HL-60/S4 (cell line): ENCODE data around the gene DNAAF1.
"Not testable (repeated sequence)": the region's sequence is repeated elsewhere in the genome, so short reads cannot be mapped to it uniquely, and the experiment has no call there.

ENCODE experiments used
- in situ Hi-C: fragments of 300-500 bp; cut with MboI; formaldehyde crosslinking; loops from 2 replicates; pipeline ENCODE4 v1.14.3; 2022; ENCODE audit warnings: low sequenced_read_pairs

The DNAAF1 gene

DNA sequence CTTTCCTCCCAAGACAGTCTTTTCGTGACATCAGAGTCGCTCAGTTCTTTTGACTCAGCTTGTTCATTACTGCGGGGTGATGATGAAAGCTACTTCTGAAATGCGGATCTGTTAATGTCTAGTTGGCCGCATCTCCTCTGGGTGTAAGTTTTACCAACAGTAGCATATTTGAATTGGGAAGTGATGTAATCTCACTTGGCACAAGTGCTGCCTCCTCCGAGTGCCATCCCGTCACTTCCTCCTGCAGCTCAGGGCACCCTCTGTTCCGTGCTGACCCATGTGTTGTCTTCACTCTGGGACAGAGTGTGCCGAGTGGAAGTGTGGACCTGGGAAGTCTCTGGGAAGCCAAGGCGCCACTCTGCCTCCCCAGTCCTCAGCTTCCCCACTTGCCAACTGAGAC lies 54.8 kb downstream of the DNAAF1 start:
- in situ Hi-C loops: loop anchor here (25.0 kb wide), 1 partner anchor 238 kb away; the partner anchor contains the start of genes NECAB2 and OSGIN1

DNA sequence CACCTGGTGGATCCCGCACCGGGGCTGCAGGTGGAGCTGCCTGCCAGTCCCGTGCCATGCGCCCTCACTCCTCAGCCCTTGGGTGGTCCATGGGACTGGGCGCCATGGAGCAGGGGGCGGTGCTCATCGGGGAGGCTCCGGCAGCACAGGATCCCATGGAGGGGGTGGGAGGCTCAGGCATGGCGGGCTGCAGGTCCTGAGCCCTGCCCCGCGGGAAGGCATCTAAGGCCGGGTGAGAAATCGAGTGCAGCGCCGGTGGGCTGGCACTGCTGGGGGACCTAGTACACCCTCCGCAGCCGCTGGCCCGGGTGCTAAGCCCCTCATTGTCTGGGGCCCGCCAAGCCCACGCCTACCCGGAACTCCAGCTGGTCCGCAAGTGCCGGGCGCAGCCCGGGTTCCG lies 59.4 kb downstream of the DNAAF1 start:
- in situ Hi-C loops: not testable (repeated sequence)

DNA sequence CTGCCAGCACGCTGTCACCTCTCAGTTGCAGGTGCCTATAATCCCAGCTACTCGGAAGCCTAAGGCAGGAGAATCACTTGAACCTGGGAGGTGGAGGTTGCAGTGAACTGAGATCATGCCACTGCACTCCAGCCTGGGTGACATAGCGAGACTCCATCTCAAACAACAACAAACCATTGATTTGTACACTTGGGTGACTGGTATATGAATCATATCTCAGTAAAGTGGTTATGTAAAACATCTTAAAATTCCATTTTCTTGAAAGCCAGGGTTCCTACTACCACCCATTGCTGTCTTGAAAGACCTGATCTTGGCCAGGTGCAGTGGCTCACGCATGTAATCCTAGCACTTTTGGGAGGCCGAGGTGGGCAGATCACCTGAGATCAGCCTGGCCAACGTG lies 60.0 kb downstream of the DNAAF1 start:
- in situ Hi-C loops: not testable (repeated sequence)

DNA sequence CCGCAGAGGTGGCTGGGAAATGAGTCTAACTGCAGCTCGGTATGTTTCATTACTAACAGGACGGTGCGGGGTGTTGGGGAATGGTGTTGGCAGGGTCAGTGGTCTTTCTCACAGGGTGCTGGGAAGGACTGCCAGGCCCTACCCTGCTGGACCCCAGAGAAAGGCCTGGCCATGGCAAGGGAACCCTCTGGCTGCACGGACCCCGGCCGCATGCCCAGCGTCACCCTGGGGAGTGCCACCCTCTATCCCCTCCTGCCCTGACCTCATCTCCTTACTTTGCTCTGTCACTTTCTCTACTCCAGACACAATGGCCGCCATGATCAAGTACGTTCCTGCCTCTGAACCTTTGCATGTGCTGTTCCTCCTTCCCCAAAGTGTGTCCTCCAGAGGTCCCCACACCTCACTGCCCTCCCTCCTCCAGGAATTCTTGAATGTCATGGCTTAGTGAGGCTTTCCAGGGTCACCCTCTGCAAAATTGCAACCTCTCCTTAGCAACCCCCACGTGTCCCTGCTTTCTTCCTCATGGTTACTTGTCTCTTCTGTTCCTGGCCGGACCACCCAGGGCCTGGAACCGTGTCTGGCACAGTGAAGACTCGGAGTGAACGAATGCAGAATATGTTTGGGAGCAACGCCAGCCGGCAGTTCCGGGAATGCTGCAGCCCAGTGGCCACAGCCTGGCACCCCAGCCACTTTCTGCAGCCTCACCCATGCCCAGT lies 61.0 kb downstream of the DNAAF1 start:
- in situ Hi-C loops: no loop called here

DNA sequence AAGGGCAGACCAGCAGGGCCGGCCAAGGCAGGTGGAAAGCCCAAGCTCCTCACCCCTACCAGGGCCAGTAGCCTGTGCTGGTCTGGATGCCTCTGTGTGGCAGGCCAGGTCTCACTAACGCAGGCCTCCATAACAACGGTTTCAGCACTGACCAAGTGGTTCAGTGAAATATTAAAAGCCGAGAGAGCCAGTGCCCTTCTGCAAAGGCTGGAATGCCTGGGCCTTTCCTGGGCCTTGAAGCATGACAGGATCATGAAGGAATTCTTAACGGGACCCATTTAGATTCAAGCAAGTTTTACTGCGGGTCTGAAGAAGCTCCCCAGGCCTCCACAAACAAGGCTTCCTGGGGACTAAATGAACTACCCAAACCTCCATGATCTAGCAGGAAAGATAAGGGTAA lies 62.1 kb downstream of the DNAAF1 start:
- in situ Hi-C loops: no loop called here

DNA sequence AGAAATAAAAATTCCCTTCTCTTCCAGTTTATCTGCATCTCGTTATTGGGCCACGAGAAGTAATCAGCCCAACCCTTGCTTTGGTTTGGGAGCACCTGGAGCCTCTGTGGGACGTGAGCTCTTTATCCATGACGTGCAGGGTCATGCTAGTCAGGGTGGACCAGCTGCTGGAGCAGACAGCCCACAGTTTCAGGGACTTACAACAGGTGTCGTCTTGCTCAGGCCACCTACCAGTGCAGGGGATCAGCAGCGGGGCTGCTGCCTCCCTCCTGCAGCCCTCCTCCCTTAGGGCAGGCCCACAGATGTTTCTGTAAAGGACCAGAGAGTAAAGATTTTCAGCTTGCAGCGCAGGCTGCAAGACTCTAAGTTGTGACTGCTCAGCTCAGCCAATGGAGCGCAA lies 62.8 kb downstream of the DNAAF1 start:
- in situ Hi-C loops: no loop called here

DNA sequence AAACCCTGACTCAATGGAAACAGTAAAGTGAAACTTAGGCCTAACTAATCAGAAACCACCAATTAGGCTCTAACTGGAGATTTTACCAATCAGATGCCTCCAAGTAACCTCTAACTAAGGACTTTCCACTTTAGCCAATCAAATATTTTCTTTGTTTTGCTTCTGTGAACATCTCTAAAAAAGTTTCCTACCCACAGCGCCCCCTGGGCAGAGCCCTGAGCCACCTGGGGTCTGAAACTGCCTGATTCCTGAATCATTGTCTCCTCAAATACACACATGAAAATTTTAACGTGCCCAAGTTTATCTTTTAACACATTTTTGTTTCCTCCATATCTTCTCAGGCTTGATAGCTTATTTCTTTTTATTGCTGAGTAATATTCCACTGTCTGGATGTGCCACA lies 64.9 kb downstream of the DNAAF1 start:
- in situ Hi-C loops: no loop called here

DNA sequence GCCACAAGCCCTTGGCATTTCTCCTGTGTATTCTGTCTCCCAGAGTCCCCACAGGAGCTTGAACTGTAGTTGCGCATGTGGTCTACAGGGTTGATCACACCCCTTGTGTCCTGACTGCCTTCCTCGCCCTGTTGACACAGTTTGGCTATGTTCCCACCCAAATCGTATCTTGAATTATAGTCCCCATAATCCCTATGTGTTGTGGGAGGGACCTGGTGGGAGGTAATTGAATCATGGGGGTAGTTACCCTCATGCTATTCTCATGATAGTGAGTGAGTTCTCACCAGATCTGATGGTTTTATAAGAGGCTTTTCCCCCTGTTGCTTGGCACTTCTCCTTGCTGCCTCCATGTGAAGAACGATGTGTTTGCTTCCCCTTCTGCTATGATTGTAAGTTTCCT lies 67.0 kb downstream of the DNAAF1 start:
- in situ Hi-C loops: no loop called here

DNA sequence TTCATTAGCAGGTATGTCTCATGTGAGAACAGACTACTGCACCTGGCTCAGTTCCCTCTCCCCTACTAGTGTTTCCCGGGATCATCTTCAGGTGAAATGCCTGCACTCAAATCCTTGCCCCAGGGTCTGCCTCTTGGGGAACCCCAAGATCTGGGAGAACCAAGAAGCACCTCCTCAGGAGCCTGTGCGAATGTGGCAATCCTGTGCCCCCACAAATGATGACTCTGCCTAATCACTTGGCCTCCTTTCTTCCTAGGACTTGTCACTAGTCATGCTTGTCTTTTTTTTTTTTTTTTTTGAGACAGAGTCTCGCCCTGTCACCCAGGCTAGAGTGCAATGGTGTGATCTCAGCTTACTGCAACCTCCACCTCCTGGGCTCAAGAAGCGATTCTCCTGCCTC lies 67.5 kb downstream of the DNAAF1 start:
- in situ Hi-C loops: no loop called here

DNA sequence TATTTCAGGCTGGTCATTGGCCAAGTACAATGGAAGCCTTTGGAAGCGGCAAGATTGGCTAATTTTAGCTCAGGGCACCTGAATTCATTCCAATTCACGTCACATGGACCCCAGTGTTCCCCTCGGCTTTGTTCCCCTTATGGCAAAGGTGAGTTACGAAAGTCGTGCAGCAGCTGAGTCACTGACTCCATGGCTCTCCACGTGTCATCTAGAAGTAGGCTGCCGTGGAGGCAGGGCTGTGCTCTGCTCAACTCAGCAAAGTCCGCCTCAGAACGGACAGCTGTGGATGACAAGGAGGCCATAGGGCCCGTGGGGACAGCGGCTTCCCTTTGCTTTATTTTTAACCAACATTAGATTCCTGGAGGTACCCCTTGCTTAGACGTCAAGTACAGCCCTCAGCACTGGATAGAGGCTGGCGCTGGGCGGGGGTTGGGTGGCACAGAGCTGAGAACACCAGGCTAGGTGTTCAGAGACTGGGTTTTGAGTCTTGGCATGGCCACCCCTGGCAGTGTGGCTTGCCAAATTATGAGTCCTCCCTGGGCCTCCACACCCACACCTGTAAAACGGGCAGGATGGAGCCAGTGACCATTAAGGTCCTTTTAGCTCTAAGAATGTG lies 69.5 kb downstream of the DNAAF1 start:
- in situ Hi-C loops: no loop called here

DNA sequence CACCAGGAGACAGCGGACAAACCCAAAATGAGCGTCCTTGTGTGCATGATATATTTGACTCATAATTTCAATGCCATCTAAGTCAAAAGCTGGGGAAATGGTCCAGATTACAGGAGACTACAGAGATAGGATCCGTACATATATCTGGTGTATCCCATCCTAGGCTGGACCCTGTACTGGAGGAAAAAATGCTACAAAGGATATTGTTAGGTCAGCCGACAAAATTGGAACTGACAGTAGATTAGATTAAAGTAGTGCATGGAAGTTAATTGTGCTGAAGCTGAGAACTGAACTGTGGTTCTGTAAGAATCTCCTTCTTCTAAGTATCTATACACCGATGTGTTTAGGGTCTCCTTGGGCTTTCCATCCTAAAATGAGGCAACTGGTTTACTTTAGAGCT lies 70.4 kb downstream of the DNAAF1 start:
- in situ Hi-C loops: no loop called here

DNA sequence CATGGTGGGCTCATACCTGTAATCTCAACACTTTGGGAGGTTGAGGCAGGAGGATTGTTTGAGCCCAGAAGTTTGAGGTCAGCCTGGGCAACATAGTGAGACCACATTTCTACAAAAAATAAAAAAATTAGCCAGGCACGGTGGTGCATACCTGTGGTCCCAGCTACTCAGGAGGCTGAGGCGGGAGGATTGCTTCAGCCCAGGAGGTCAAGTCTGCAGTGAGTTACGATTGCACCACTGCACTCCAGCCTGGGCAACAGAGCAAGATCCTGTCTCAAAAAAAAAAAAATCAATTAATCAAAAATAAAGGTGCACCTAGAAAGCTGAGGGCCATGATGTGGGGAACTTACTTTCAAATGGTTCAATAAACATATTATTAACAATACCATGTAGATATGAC lies 71.0 kb downstream of the DNAAF1 start:
- in situ Hi-C loops: not testable (repeated sequence)

DNA sequence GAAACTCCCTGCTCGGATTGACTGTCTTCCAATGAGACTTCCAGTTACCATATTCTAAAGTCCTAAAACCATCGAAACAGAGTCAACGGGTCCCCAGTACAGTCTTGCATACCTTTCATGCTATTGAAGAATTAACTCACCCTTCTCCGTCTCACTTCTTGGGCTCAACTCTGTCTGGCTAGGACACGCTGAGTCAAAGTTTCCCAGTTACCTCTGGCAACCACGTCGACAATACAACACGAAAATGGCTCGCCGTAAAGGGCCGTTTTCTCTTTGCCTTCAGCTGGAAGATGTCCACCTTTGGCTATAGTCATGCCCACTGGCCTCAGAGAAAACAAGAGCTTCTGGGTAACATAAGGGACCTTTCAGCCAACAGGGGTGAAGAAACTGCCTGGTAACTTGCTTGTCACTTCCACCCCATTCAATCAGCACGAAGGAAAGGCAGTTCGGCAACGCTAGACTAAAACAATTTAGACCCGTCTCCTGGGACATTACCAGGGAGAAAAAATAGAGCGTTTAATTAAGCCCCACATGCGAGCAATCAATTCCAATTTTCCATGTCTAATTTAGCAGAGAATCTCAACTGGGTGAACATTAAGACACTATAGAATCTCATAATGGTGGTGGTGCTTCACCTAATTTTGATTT lies 73.2 kb downstream of the DNAAF1 start:
- in situ Hi-C loops: no loop called here

DNA sequence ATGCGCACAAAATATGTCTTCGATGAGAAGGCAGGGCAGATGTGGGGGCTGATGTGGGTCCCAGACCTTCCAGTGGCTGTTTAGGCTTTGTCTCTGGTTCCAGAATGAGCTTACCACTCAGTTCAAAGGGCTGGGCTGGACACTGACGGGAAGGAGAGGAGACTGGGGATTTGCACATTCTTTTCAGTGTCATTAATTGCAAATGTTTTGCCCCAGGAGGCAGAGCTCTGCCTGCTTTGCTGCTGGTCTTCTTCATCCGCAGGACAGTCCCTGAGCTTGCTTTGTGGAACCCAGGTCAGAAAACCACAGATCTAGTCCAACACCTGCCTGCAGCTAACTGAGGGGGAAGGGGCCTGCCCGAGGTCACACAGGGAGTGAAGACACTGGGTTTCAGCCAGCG lies 73.8 kb downstream of the DNAAF1 start:
- in situ Hi-C loops: no loop called here

DNA sequence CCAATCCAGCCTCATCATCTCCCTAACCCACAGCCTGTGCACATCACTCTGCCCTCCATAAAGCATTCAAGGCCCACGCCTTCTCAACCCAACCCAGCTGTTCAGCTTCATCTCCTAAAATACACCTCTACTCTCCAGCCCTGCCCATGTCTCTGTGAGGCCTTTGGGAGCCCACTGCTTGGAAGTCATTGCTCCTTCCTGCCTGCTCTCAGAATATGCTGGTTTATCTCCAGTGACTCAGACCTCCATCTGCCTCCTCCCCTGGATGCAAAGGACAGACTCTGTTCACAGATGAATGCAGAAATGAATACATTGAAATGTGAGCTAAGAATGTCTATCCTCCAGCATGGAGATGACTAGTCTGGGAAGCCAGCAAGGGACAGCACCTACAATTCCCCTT lies 75.7 kb downstream of the DNAAF1 start:
- in situ Hi-C loops: no loop called here

DNA sequence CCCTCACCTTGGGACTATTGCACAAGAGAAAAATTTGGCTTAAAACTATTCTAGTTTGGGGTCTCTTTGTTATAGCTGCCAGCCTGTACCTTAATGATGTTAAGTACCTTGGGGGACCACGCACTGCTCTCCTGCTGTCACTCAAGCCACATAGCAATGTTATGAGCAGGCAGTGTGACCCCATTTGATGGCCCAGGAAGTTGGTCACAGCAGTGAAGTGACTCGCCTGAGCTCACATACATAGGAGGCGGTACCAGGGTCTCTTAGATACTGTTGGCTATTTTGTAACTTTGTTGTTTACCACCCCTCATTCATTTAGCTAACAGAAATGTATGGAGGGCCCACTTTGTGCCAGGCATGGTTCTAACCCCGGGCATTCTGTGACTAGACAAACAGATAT lies 78.3 kb downstream of the DNAAF1 start:
- in situ Hi-C loops: no loop called here

DNA sequence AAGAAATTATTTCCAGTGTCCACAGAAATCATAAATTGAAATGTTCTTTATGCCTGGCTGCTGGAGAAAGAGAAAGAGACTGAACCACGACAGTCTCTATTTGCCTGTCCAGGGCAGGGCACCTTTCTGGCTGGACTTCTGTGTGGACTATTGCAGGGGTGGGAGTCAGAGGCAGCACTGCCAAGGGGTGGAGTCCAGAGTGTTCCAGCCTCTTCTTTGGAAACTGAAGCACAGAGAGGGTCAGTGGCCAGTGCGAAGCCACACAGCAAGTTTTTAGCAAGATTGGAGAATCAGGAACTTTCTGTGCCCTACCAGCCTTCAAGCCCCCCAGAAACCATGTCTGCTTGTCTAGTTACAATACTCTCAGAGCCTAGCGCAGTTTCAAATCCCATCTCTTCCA lies 79.4 kb downstream of the DNAAF1 start:
- in situ Hi-C loops: no loop called here

DNA sequence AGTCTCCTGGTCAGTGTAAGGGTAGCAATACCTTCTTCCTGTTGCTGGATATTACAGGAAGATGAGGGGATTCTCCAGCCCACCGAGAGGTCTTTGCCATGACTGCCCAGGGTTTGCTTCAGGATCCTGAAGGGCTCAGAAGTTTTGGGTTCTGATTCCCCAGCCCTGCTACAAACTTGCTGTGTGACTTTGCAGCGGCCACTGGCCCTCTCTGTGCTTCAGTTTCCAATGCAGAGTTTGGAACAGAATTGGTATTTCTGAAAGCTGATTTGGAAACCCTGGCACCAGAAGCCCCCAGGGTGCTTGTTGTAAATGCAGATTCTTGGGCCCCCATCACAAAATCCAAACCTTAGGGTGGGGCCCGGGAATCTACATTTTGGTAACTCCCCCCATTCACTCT lies 80.0 kb downstream of the DNAAF1 start:
- in situ Hi-C loops: no loop called here

DNA sequence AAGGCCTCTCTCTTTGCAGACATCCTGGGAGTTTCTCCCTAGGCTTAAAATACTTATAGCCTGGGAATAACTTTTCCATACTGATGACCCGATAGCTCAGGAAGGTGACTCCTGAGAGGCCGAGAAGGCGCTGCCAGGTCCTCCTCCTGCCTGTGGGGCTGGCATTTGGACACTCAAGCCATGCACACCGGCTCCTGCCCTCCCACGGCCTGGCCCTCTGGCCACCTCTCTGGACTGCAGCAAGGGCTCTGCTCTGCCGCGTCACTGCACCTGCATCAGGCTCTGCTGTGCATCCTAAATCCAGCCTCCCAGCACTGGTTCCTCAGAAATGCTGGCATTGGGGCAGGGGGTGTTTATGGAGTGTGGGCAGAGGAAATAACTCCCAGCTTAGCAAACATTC lies 80.5 kb downstream of the DNAAF1 start:
- in situ Hi-C loops: no loop called here

DNA sequence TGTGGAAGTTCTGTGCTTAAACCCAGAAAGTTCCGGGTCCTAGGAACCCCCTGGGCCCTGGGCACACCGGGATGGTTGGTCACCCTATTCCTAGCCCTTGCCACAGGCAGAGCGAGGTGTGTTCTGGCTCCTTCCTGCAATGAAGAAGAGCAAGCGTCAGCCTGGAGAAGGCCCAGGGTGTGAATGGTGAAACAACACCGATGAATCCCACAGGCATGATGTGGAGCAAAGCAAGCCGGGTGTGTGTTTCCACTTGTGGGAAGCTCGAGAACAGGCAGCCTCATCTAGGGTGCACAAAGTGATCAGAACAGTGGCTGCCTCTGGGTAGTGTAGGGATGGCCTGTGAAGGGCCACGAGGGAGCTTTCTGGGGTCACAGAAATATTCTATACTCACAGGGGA lies 80.9 kb downstream of the DNAAF1 start:
- in situ Hi-C loops: no loop called here
